ENCODE data around the gene ST8SIA5. TPM values are rescaled to one million over a fixed set of nuclear protein-coding genes. Genes with fewer than 3 reads are reported as not detected.

Gene ST8SIA5
- total and polyA plus RNA-seq, 9 of the 15 experiments (the other 6 are each of a cell fraction or from before 2014, with no cell fraction given) = 0.03 to 0.33 (median 0.06) TPM; not detected in 5

- CTCF ChIA-PET (ENCODE audit: low intra/inter-chr PET ratio) = no interaction called here
- H3K4me2 ChIP-seq (ENCODE audit: insufficient read depth, low read length) = no peak overlapping the region
- H3K4me1 ChIP-seq (replicated peaks in 1 of 2; ENCODE audit: control insufficient read depth in 2 of 2, insufficient read depth in 2 of 2, low read length in 2 of 2) = no peaks in the 10 kb centered on the region
- no TSS peak for BruUV-seq (replicated peaks)
- in situ Hi-C loops (cut with MboI) (no loop called here), intact Hi-C loops (cut with micrococcal nuclease) (no loop called here)
- FAIRE-seq (no peak), DNase-seq (ENCODE audit: extremely low read depth in 1 of 4, low spot score in 3 of 4) (no peak), ATAC-seq (no peak)
- POLR2A ChIA-PET = no interaction called here
- no peak overlapping the region for H3K9ac ChIP-seq (ENCODE audit: insufficient read depth in 1 of 2, low read depth in 2 of 2, low read length in 2 of 2)
- H3K36me3 ChIP-seq (ENCODE audit: control insufficient read depth, insufficient read depth, low read length) = no peaks in the 10 kb centered on the region
- H3K27ac ChIP-seq (ENCODE audit: extremely low read depth, low read depth, low read length) = no peak overlapping the region
- no peaks in the 10 kb centered on the region for H3K9me3 ChIP-seq (replicated peaks; ENCODE audit: control insufficient read depth, insufficient read depth, low read depth, low read length)
- H3K79me2 ChIP-seq (ENCODE audit: control insufficient read depth, insufficient read depth, low read length) = no peaks in the 10 kb centered on the region
- no peak overlapping the region for H2AFZ ChIP-seq (ENCODE audit: low read depth, low read length)
- no peaks in the 10 kb centered on the region for H3K9me1 ChIP-seq (ENCODE audit: control insufficient read depth, insufficient read depth, low read length)
- H3K27me3 ChIP-seq (ENCODE audit: control insufficient read depth in 2 of 2, insufficient read depth in 2 of 2, low read length in 2 of 2) = peaks cover 0 to 4% of the 10 kb centered on the region in 2 experiments; a peak in 1 of 5 replicates
- TF ChIP-seq USF1 (CRISPR knock-in tag; IDR thresholded peaks at IDR 0.05) (no peak), ZNF224 (CRISPR knock-in tag; IDR thresholded peaks at IDR 0.05) (no peak), SMARCA4 (IDR thresholded peaks at IDR 0.05) (no peak), ERF (CRISPR knock-in tag; IDR thresholded peaks at IDR 0.05) (no peak), ZSCAN32 (CRISPR knock-in tag; IDR thresholded peaks at IDR 0.05) (no peak), ZNF785 (CRISPR knock-in tag; IDR thresholded peaks at IDR 0.05) (no peak), XRCC5 (IDR thresholded peaks at IDR 0.05; ENCODE audit: low read depth, low read length) (no peak), ZFP91 (CRISPR knock-in tag; IDR thresholded peaks at IDR 0.05) (no peak), PML (IDR thresholded peaks at IDR 0.05; ENCODE audit: low read length) (no peak), ZBTB43 (CRISPR knock-in tag; IDR thresholded peaks at IDR 0.05) (no peak), TAF7 (tag; IDR thresholded peaks at IDR 0.05) (no peak), TCF7L2 (IDR thresholded peaks at IDR 0.05; ENCODE audit: low read depth, low read length) (no peak), CHD1 (IDR thresholded peaks at IDR 0.05; ENCODE audit: low read length) (no peak), RBM39 (optimal IDR thresholded peaks at IDR 0.05; ENCODE audit: low read depth, low read length) (no peak), CBFA2T3 (IDR thresholded peaks at IDR 0.05) (no peak), YBX1 (IDR thresholded peaks at IDR 0.05) (no peak), ZNF263 (CRISPR knock-in tag; IDR thresholded peaks at IDR 0.05; ENCODE audit: borderline replicate concordance) (no peak), MECOM (CRISPR knock-in tag; IDR thresholded peaks at IDR 0.05) (no peak), LEF1 (IDR thresholded peaks at IDR 0.05) (no peak), ZKSCAN1 (IDR thresholded peaks at IDR 0.05; ENCODE audit: low read depth, low read length) (no peak)
- H4K20me1 ChIP-seq (replicated peaks; ENCODE audit: control insufficient read depth, insufficient read depth, low read length) = no peaks in the 10 kb centered on the region
- 2% methylated on average over 3 of the region's 3 CpGs for WGBS (ENCODE audit: insufficient coverage, low coverage, missing lambda C conversion rate)
- H3K4me3 ChIP-seq = no peak overlapping the region
Observed at GRCh38 chr18:46696268-46696667, 60.6 kb downstream of the ST8SIA5 start.
